Type B pancreatic cell (in vitro differentiated cells): Measurements from ENCODE around the gene B3GALNT2. TPM values are rescaled to one million over a fixed set of nuclear protein-coding genes. Genes with fewer than 3 reads are reported as not detected.

Source experiments
- DNase-seq: peaks from one replicate; pipeline ENCODE4 v3.0.0; 2021; ENCODE audit warnings: mixed read lengths; ENCODE audit not compliant: unreplicated experiment; ENCODE audit errors: extremely low spot score
- H3K27ac Mint-ChIP-seq: 2 replicates; pipeline ENCODE4 v1.8.0; 2021; ENCODE audit warnings: mild to moderate bottlenecking, mixed read lengths
- H3K27me3 Mint-ChIP-seq: 2 replicates; pipeline ENCODE4 v1.8.0; 2021; ENCODE audit warnings: mixed read lengths
- H3K36me3 Mint-ChIP-seq: 2 replicates; pipeline ENCODE4 v1.8.0; 2021; ENCODE audit warnings: mixed read lengths
- H3K4me1 Mint-ChIP-seq: one replicate; pipeline ENCODE4 v1.8.0; 2021; ENCODE audit warnings: mixed read lengths; ENCODE audit not compliant: unreplicated experiment
- H3K4me3 Mint-ChIP-seq: 2 replicates; pipeline ENCODE4 v1.8.0; 2021; ENCODE audit warnings: mild to moderate bottlenecking, mixed read lengths
- H3K9me3 Mint-ChIP-seq: 2 replicates; pipeline ENCODE4 v1.8.0; 2021; ENCODE audit warnings: mixed read lengths
- total RNA-seq: library from RNA; stranded (reverse); gene quantifications from 2 replicates; pipeline ENCODE4 v1.2.1, GENCODE V29; 2021; ENCODE audit warnings: low replicate concordance
- TF ChIP-seq, protein P1 (sequence below): fragments of 200-600 bp; sonication (generic); conservative IDR thresholded peaks from 2 replicates; pipeline ENCODE4 v1.5.0; 2021; ENCODE audit warnings: antibody characterized with exemption, mild to moderate bottlenecking

The B3GALNT2 gene
- total RNA-seq, 1 donor from 2014 or later: 31.3 TPM

DNA sequence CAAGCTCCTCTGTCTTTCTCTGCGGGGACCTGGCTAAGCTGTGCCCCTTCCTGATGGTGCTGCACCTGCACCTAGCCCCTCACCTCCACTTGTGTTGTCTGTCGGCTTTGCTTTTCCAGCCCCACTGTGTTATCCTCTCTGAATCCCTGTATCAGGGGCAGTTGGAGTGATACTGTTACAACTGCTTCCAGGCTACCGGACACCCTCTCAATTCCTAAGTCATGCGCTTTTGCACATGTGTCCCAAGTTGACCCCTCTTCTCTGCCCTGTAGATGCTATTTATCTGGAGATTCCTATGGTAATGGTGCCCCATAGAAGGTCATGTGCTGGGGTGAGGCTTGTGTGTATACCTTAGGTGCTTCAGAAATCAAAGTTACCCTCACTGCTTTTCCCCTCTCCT, 78.1 kb downstream of the B3GALNT2 start:
- TF ChIP-seq, protein P1, sequence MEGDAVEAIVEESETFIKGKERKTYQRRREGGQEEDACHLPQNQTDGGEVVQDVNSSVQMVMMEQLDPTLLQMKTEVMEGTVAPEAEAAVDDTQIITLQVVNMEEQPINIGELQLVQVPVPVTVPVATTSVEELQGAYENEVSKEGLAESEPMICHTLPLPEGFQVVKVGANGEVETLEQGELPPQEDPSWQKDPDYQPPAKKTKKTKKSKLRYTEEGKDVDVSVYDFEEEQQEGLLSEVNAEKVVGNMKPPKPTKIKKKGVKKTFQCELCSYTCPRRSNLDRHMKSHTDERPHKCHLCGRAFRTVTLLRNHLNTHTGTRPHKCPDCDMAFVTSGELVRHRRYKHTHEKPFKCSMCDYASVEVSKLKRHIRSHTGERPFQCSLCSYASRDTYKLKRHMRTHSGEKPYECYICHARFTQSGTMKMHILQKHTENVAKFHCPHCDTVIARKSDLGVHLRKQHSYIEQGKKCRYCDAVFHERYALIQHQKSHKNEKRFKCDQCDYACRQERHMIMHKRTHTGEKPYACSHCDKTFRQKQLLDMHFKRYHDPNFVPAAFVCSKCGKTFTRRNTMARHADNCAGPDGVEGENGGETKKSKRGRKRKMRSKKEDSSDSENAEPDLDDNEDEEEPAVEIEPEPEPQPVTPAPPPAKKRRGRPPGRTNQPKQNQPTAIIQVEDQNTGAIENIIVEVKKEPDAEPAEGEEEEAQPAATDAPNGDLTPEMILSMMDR: no peak
- Mint-ChIP-seq H3K27me3 (no peaks in the 10 kb centered on the region), H3K9me3 (no peaks in the 10 kb centered on the region), H3K36me3 (peaks cover 7% of the 10 kb centered on the region), H3K27ac (no peak overlapping the region), H3K4me1 (peaks cover 29% of the 10 kb centered on the region), H3K4me3 (no peak overlapping the region)
- DNase-seq: no peak

DNA sequence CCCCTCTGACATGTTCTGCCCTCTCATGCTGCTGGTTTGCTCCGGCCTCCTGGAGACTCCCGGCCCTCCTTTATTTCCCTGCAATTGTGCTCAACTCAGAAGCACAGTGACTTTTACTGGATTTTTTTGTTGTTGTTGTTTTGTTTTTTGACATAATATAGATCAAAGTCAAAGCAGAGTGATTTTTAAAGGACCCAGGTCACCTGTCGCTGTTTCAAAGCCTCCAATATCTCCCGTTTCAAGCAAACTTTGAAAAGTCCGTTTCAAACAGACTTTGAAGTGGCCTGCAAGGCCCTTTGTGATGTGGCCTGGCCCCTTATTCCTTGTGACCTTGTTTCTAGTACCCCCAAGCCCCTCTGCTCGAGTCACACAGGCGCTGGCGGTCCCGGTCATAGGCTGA, 78.9 kb downstream of the B3GALNT2 start:
- no peak overlapping the region for H3K4me3 Mint-ChIP-seq
- H3K4me1 Mint-ChIP-seq: peaks cover 29% of the 10 kb centered on the region
- H3K36me3 Mint-ChIP-seq: peaks cover 7% of the 10 kb centered on the region
- H3K27me3 Mint-ChIP-seq: no peaks in the 10 kb centered on the region
- DNase-seq: no peak
- H3K9me3 Mint-ChIP-seq: no peaks in the 10 kb centered on the region
- TF ChIP-seq, protein P1: no peak
- H3K27ac Mint-ChIP-seq: peak overlapping the region; percentile 29

DNA sequence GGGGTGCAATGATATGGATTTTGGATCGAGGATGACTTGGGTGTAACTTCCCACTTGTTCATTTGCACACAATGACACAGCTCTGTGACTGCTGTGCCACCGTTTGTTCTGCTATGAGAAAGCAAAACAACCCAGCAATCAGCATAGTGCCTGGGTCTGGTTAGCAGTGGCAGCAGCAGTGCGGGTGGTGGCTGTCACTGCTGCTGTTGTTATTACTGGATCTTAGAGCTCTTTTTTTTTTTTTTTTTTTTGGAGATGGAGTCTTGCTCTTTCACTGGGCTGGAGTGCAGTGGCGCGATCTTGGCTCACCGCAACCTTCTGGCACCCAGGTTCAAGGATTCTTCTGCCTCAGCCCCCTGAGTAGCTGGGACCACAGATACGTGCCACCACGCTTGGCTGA, 80.2 kb downstream of the B3GALNT2 start:
- TF ChIP-seq, protein P1: no peak
- Mint-ChIP-seq H3K27ac (no peak overlapping the region), H3K36me3 (peaks cover 7% of the 10 kb centered on the region), H3K9me3 (no peaks in the 10 kb centered on the region), H3K4me1 (peaks cover 29% of the 10 kb centered on the region), H3K4me3 (no peak overlapping the region), H3K27me3 (no peaks in the 10 kb centered on the region)
- DNase-seq: no peak

DNA sequence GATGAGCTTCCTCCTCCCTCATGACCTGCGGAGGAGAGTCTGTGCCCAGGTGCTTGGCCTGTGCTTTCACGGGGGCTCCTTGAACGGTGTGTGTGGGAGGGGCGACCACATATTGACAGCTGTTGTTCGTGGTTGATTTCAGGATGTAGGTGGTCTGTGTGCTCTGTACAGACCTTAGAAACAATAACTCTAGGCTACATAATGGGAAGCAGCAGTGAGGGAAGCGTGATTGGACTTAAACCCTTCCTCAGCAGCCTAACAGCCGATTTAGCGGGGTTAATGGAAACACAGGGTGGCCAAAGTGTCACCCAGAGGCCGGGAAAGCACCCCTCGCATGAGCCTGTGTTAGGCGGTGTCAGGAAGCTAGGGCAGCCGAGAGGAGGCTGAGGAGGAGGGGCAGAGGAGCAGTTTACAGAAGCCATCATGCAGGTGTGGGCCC, 81.0 kb downstream of the B3GALNT2 start:
- no peaks in the 10 kb centered on the region for H3K27me3 Mint-ChIP-seq
- TF ChIP-seq, protein P1: no peak
- no peak for DNase-seq
- peaks cover 7% of the 10 kb centered on the region for H3K36me3 Mint-ChIP-seq
- peaks cover 27% of the 10 kb centered on the region for H3K4me1 Mint-ChIP-seq
- no peak overlapping the region for H3K4me3 Mint-ChIP-seq
- no peaks in the 10 kb centered on the region for H3K9me3 Mint-ChIP-seq
- H3K27ac Mint-ChIP-seq: no peak overlapping the region

DNA sequence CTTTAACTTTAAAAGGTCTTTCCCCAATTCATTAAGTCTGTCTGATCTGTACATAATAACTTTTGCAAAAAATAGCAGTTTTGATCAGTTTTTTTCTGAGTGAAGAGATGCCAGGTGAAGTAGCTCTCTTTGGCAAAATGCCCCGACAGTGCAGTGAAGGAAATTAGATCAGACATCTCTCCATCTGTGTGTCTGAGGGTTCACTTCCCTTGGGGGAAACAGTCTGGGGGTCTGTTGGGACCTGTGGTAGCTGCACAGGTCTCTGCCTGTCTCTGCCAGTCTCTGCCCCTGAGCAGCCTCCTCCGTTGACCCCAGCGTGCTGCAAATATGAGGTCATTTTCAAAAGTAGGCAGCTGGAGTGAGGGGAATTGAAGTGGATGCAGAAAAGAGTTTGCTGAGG, 82.5 kb downstream of the B3GALNT2 start:
- DNase-seq: no peak
- H3K27ac Mint-ChIP-seq: no peak overlapping the region
- H3K9me3 Mint-ChIP-seq: no peaks in the 10 kb centered on the region
- peaks cover 31% of the 10 kb centered on the region for H3K4me1 Mint-ChIP-seq
- no peak overlapping the region for H3K4me3 Mint-ChIP-seq
- TF ChIP-seq, protein P1: no peak
- H3K27me3 Mint-ChIP-seq: no peaks in the 10 kb centered on the region
- peaks cover 7% of the 10 kb centered on the region for H3K36me3 Mint-ChIP-seq

DNA sequence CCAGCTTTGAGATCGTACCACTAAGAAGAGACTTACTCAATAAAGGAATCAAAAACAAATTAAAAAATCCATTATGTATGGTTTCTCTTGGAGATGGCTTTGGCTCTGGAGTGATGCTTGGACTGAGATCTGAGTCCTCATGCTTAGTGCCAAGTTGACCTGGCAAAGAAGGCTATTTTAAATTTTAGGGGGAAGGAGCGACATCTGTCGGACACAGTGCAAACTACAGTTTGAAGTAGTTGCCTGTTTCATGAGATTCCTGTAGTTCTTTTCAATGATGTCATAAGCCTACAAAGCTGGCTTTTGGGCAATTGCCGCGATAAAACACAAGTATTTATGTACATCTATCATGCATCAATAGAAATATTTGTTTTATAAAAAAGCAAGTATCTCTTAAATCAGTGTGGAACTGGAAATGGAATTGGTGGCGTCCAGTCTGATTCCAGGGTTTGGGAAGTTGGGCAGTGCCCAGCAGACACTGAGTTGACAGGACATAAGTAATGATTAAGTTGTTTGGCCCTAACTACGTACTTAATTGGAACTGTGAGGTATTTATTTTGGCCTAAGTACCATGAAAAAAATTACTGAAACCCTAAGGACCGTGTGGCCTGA, 87.1 kb downstream of the B3GALNT2 start:
- Mint-ChIP-seq H3K4me1 (peaks cover 9% of the 10 kb centered on the region), H3K9me3 (no peaks in the 10 kb centered on the region), H3K36me3 (peaks cover 7% of the 10 kb centered on the region), H3K4me3 (no peak overlapping the region), H3K27ac (no peak overlapping the region), H3K27me3 (no peaks in the 10 kb centered on the region)
- no peak for DNase-seq
- TF ChIP-seq, protein P1: peak; percentile 91
